ENCODE results near the gene THOC5.
A peak's percentile ranks its signal among the peaks of the same experiment; 100 is the strongest.
"Not testable (repeated sequence)": the region's sequence is repeated elsewhere in the genome, so short reads cannot be mapped to it uniquely, and the experiment has no call there.

THOC5 gene

GRCh38 chr22:29511126-29511862, 42.3 kb downstream of the THOC5 start:
- DNase-seq (ENCODE audit: insufficient read length, low spot score) (no peak), FAIRE-seq (no peak)

- DNase-seq (ENCODE audit: insufficient read length, low spot score) (no peak), FAIRE-seq (no peak)
Observed at GRCh38 chr22:29510542-29510941, 43.0 kb downstream of the THOC5 start.

DNA sequence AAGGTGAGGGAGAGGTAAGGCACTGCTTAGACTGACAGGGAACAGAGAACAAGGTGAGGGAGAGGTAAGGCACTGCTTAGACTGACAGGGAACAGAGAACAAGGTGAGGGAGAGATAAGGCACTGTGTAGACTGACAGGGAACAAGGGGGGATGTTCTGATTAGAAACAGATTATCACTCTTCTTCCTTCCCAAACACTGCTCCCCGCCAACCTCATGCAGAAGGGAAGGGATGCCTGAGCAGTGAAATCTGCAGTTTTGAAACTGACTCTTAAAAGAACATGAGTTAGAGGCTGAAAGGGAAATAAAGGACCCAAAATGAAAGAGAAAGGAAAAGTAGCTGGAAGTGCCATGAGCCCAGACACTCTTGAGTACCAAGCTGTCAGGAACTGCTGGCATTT, 43.7 kb downstream of the THOC5 start:
- no peak for FAIRE-seq
- no peak for DNase-seq (ENCODE audit: insufficient read length, low spot score)

DNA sequence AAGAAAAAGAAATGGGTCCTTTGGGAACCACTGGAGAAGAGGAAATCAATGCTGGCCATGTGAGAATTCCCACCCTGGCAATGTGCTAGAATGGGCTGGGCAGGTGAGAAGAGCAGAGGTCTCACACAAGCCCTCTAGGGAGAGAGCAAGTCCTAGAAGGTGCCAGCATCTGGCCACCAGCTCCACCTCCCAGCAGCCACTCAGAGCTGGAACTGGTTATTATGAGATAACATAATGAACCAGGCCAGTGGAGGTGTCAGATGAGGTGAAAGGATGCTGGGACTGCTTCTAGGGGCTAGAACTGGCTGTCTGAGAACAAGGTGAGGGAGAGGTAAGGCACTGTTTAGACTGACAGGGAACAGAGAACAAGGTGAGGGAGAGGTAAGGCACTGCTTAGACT, 44.3 kb downstream of the THOC5 start:
- DNase-seq (ENCODE audit: insufficient read length, low spot score): no peak
- no peak for FAIRE-seq

GRCh38 chr22:29503811-29504372, 49.7 kb downstream of the THOC5 start:
- DNase-seq (ENCODE audit: insufficient read length, low spot score) (no peak), FAIRE-seq (no peak)

GRCh38 chr22:29499852-29500251, 53.7 kb downstream of the THOC5 start:
- FAIRE-seq (no peak), DNase-seq (ENCODE audit: insufficient read length, low spot score) (no peak)

GRCh38 chr22:29493636-29494035, 59.9 kb downstream of the THOC5 start:
- FAIRE-seq (no peak), DNase-seq (ENCODE audit: insufficient read length, low spot score) (no peak)

DNA sequence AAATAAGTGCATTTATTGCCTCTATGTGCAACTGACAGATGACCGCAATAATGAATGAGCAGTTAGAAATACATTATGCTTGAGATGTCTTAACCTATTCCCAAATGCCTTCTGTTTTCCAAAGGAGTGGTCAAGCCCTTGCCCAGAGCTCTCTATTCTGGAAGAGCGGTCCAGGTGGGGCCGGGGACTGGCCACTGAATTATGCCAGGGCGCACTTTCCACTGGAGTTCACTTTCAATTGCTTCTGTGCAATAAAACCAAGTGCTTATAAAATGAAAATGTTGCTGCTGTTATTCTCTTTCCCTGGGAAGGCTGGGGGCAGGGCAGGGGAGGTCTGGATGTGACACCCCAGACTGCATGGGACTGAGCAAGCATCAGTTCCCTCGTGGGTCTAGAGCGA, 62.5 kb downstream of the THOC5 start:
- no peak for FAIRE-seq
- DNase-seq (ENCODE audit: insufficient read length, low spot score): no peak

DNA sequence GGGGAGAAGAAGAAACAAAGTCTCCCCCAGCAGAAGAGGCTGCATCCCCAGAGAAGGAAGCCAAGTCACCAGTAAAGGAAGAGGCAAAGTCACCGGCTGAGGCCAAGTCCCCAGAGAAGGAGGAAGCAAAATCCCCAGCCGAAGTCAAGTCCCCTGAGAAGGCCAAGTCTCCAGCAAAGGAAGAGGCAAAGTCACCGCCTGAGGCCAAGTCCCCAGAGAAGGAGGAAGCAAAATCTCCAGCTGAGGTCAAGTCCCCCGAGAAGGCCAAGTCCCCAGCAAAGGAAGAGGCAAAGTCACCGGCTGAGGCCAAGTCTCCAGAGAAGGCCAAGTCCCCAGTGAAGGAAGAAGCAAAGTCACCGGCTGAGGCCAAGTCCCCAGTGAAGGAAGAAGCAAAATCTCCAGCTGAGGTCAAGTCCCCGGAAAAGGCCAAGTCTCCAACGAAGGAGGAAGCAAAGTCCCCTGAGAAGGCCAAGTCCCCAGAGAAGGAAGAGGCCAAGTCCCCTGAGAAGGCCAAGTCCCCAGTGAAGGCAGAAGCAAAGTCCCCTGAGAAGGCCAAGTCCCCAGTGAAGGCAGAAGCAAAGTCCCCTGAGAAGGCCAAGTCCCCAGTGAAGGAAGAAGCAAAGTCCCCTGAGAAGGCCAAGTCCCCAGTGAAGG, 64.3 kb downstream of the THOC5 start:
- peak; percentile 45 for FAIRE-seq
- DNase-seq (ENCODE audit: insufficient read length, low spot score): not testable (repeated sequence)

GRCh38 chr22:29487426-29487986, 66.1 kb downstream of the THOC5 start:
- DNase-seq (ENCODE audit: insufficient read length, low spot score) (no peak), FAIRE-seq (no peak)

DNA sequence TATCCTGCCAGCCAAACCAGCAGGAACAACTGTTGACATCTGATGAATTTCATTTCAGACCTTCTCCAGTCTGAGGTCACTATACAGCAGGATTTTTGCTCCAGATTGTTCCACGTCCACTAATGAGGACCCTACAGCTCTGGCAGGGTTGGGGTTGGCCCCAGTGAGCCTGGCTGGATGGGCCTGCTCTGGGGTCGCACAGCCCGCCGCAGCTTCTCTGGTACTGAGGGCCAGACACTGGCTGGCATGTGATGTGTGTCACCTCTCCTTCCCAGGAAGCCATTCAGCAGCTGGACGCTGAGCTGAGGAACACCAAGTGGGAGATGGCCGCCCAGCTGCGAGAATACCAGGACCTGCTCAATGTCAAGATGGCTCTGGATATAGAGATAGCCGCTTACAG, 68.1 kb downstream of the THOC5 start:
- no peak for DNase-seq (ENCODE audit: insufficient read length, low spot score)
- no peak for FAIRE-seq

GRCh38 chr22:29484642-29485041, 68.9 kb downstream of the THOC5 start:
- DNase-seq (ENCODE audit: insufficient read length, low spot score): no peak
- no peak for FAIRE-seq

DNA sequence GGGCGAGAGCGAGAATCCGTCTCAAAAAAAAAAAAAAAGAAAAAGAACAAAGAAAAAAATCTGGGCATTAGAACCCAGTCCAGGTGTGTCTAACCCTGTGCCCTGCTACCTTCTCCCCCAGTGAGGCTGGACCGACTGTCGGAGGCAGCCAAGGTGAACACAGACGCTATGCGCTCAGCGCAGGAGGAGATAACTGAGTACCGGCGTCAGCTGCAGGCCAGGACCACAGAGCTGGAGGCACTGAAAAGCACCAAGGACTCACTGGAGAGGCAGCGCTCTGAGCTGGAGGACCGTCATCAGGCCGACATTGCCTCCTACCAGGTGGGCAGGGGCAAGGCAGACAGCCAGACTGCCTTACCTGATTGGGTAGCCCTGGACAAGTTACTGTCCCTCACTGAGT, 70.3 kb downstream of the THOC5 start:
- FAIRE-seq (no peak), DNase-seq (ENCODE audit: insufficient read length, low spot score) (no peak)

GRCh38 chr22:29482726-29483125, 70.8 kb downstream of the THOC5 start:
- FAIRE-seq (no peak), DNase-seq (ENCODE audit: insufficient read length, low spot score) (no peak)

DNA sequence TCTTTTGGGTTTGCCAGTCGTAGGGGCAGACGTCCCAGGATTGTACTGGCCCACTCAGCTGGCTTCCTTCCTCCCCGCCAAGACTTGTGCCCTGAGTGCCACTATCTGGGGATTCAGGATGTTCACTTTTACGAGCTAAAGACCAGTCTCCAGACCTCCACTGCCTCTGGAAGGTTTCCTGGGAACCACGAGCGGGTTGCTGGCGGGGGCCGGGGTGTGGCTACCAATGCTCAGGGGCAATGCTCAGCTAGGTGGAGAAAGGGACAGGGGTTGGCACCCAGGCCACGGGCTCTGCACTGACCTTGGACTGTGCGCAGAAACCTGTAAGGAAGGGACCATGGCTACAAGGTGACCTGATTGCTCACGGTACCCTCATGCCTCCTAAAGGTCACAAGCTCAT, 71.3 kb downstream of the THOC5 start:
- no peak for DNase-seq (ENCODE audit: insufficient read length, low spot score)
- no peak for FAIRE-seq

DNA sequence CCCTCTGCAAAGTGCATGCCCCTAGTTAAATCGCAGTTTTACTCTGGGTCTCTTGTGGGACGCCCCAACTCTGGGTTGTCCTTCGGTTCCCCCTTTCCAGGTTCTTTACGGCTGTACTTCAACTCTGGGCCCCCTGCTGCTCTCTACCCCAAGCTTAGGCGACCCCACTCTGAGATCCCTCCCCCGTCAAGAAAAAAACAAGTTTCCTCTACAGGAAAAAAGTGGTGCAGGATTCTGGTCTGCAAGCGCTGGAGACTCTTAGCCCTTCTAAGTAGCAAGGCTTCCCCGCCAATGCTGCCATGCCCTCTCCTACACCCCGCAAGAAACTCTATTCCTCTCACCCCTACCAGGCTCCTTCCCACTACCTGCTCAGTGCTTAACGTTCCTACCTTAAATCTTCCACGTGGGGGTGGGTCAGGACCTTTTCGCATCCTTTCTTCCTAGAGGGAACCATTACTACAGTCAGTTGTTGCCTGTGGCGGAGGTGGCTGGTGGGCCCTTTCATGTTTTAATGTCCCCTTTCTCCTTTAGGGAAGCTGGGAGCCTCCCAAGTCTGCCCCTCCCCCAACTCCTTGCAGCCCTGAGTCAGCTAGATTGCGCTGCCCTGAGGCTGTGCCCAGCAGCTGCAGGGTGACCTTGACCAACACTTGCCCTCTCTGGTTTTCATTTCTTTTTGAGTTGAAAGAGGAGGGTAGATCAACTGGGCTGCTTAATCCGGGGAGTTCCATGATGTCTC, 72.1 kb downstream of the THOC5 start:
- peak; percentile 48 for FAIRE-seq

DNA sequence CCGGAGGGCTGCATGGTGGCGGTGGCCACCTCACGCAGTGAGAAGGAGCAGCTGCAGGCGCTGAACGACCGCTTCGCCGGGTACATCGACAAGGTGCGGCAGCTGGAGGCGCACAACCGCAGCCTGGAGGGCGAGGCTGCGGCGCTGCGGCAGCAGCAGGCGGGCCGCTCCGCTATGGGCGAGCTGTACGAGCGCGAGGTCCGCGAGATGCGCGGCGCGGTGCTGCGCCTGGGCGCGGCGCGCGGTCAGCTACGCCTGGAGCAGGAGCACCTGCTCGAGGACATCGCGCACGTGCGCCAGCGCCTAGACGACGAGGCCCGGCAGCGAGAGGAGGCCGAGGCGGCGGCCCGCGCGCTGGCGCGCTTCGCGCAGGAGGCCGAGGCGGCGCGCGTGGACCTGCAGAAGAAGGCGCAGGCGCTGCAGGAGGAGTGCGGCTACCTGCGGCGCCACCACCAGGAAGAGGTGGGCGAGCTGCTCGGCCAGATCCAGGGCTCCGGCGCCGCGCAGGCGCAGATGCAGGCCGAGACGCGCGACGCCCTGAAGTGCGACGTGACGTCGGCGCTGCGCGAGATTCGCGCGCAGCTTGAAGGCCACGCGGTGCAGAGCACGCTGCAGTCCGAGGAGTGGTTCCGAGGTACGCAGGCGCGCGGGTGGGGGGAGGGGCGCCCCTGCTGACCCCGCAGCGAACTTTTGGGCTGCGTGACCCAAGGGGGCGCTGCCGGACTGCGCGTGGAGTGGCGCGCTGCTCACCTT, 72.9 kb downstream of the THOC5 start:
- DNase-seq (ENCODE audit: insufficient read length, low spot score) (peak; percentile 57), FAIRE-seq (no peak)

More for the DNA sequence above, 72.1 kb downstream of the THOC5 start:
- no peak for DNase-seq (ENCODE audit: insufficient read length, low spot score)

DNA sequence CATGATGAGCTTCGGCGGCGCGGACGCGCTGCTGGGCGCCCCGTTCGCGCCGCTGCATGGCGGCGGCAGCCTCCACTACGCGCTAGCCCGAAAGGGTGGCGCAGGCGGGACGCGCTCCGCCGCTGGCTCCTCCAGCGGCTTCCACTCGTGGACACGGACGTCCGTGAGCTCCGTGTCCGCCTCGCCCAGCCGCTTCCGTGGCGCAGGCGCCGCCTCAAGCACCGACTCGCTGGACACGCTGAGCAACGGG, 73.4 kb downstream of the THOC5 start:
- no peak for DNase-seq (ENCODE audit: insufficient read length, low spot score)
- no peak for FAIRE-seq

GRCh38 chr22:29479417-29480261, 73.9 kb downstream of the THOC5 start, which contains the start of gene NEFH:
Gene NEFH, plus strand, starts transcription at chr22:29480218. Its CDS starts 45 bp downstream, at chr22:29480263.
- no peak for FAIRE-seq

More at GRCh38 chr22:29479417-29480261, 73.9 kb downstream of the THOC5 start, which contains the start of gene NEFH:
- DNase-seq (ENCODE audit: insufficient read length, low spot score): no peak
